HG03342 (cell line): ENCODE results near the gene TAF11L8.
"Not testable (repeated sequence)": the region's sequence is repeated elsewhere in the genome, so short reads cannot be mapped to it uniquely, and the experiment has no call there.

ENCODE experiments used
- ATAC-seq: cut with Tn5 transposase; IDR thresholded peaks from one replicate; pipeline ENCODE4 v1.9.1; 2021; ENCODE audit warnings: mild to moderate bottlenecking, moderate library complexity; ENCODE audit not compliant: unreplicated experiment

Gene TAF11L8

DNA sequence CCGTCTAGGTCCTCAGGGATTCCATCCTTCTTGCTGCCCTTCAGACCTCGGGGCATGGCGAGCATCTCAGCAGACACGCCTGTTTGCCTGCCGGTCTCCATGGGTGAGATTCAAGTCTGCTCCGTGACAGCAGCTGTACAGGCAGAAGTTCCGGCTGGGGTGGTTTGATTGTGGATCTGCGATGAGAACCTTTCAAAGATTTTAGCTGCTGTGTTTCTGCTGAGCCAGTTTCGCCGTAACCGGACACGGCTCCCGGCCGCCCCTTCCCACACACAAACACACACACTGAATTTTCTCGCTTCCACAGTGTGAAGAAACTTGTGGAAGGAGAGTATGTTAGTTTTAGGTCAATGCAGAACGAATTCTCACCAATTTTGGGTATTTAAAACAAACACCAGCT lies at the start of gene TAF11L8:
TAF11L8 (minus strand) TSS at position 101 of the 400 bp plus-strand sequence.
- ATAC-seq, result not testable (repeated sequence)

- no peak for ATAC-seq
These were observed 43.4 kb upstream of the TAF11L8 start, which contains the start of gene TAF11L14 for GRCh38 chr5:17634160-17634559. TAF11L14 (plus strand) TSS chr5:17634460.

- ATAC-seq, result not testable (repeated sequence)
These were observed 41.0 kb upstream of the TAF11L8 start, which contains the start of gene TAF11L13 for GRCh38 chr5:17631788-17632187. TAF11L13 (plus strand) TSS chr5:17632088.

GRCh38 chr5:17625686-17626085 lies 34.9 kb upstream of the TAF11L8 start:
- ATAC-seq, result no peak

GRCh38 chr5:17620627-17621026 lies 29.9 kb upstream of the TAF11L8 start:
- no peak for ATAC-seq

DNA sequence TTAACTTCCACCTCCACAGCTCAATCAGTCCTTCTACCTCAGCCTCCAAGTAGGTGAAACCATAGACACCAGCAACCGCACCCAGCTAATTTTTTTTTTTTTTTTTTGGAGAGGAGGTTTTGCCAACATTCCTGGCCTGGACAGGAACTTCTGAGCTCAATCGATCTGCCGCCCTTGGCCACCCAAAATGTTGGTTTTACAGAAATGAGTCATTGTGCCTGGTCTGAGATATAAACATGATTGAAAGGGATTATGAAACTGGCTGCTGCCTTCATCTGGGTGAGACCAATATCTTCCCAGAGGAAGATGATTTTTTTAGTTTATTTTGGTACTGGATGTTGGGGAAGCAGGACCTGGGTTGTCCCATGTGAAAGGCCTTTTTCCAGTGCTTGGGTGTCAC lies 28.6 kb upstream of the TAF11L8 start:
- no peak for ATAC-seq

DNA sequence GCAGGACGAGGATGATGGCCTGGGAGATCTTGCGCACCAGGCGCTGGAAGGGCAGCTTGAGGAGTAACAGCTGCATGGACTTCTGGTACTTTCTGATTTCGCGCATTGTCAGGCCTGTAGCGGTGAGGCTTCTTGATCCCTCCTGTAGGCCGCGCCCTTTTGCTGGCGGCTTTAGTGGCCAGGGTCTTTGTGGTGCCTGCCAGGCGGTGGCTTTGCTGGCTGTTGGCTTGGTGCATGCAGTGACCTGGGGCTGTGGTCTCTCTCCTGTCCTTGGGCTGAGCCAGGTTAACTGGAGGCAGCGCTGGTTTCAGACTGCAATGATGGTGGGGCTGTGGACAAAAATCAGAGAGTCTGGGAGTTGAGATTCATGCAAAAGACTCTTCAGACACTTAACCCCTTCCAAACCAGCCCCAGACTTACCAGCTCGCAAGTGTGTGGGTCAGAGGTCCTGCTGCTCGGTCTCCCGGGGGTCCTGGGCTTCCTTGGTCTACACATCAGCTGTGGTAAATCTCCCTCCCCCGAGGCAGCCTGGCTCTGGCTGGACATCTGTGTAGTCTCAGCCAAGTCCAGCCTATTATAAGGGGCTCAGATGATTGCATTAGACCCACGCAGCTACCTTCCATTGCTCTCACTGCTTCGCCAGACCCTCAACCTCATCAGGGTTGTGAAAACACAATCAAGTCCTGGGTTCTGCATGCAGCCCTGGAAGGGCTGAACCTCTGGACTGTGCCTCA lies 24.3 kb upstream of the TAF11L8 start:
- ATAC-seq, result no peak

DNA sequence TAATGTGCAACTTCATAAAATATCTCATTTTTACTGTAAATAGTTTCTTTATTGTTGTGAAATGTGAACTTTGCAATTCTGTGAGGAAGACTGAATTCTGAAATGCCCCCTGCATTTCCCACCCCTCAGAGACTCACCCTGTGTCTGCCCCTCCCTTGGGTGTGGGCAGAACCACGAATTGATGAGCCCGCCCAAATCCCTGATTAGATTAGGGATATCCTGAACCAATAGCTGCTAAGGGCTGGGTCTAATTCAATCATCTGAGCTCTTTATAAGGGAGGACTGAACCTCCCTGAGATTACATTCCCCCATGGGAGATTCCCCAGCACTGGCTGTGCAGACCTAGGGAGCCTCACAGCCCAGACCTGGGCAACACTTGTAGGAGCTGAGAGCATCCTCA lies 19.3 kb upstream of the TAF11L8 start, which contains the start of gene TAF11L12:
TAF11L12 (plus strand) TSS at position 301 of the 400 bp plus-strand sequence.
- ATAC-seq, result not testable (repeated sequence)

GRCh38 chr5:17607461-17607860 lies 16.7 kb upstream of the TAF11L8 start:
- not testable (repeated sequence) for ATAC-seq

GRCh38 chr5:17604951-17605350 lies 14.2 kb upstream of the TAF11L8 start:
- ATAC-seq, result no peak

DNA sequence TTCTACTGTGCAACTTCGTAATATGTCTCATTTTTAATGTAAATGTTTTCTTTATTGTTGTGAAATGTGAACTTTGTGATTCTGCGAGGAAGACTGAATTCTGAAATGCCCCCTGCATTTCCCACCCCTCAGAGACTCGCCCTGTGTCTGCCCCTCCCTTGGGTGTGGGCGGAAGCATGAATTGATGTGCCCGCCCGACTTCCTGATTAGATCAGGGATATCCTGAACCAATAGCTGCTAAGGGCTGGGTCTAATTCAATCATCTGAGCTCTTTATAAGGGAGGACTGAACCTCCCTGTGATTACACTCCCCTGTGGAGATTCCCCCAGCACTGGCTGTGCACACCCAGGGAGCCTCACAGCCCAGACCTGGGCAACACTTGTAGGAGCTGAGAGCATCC lies 13.1 kb upstream of the TAF11L8 start, which contains the start of gene TAF11L11:
TAF11L11 (plus strand) TSS at position 304 of the 400 bp plus-strand sequence.
- not testable (repeated sequence) for ATAC-seq

- not testable (repeated sequence) for ATAC-seq
These were observed 7.0 kb upstream of the TAF11L8 start, which contains the start of gene TAF11L10 for GRCh38 chr5:17597728-17598127. TAF11L10 (minus strand) TSS chr5:17597828.

DNA sequence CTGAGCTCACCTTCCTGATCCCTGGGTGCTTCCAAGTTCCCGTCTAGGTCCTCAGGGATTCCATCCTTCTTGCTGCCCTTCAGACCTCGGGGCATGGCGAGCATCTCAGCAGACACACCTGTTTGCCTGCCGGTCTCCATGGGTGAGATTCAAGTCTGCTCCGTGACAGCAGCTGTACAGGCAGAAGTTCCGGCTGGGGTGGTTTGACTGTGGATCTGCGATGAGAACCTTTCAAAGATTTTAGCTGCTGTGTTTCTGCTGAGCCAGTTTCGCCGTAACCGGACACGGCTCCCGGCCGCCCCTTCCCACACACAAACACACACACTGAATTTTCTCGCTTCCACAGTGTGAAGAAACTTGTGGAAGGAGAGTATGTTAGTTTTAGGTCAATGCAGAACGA lies 3.5 kb upstream of the TAF11L8 start, which contains the start of gene TAF11L9:
TAF11L9 (minus strand) TSS at position 140 of the 400 bp plus-strand sequence.
- not testable (repeated sequence) for ATAC-seq

DNA sequence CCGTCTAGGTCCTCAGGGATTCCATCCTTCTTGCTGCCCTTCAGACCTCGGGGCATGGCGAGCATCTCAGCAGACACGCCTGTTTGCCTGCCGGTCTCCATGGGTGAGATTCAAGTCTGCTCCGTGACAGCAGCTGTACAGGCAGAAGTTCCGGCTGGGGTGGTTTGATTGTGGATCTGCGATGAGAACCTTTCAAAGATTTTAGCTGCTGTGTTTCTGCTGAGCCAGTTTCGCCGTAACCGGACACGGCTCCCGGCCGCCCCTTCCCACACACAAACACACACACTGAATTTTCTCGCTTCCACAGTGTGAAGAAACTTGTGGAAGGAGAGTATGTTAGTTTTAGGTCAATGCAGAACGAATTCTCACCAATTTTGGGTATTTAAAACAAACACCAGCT lies 5.1 kb downstream of the TAF11L8 start, which contains the start of gene TAF11L7:
TAF11L7 (minus strand) TSS at position 101 of the 400 bp plus-strand sequence.
- not testable (repeated sequence) for ATAC-seq
